HUES48 (cell line): Measurements from ENCODE around the gene PPIAL4G.
"Not testable (repeated sequence)": the region's sequence is repeated elsewhere in the genome, so short reads cannot be mapped to it uniquely, and the experiment has no call there.

Source experiments
- H3K27ac ChIP-seq: one replicate; pipeline ENCODE4 v1.7.0; 2013; ENCODE audit warnings: low read depth, low read length, inconsistent platforms
- H3K27me3 ChIP-seq: 2 replicates; pipeline ENCODE4 v1.6.1; 2013; ENCODE audit warnings: mild to moderate bottlenecking, low read length; ENCODE audit not compliant: control insufficient read depth, insufficient read depth
- H3K36me3 ChIP-seq: 2 replicates; pipeline ENCODE4 v1.6.1; 2013; ENCODE audit warnings: low read length; ENCODE audit not compliant: control insufficient read depth, insufficient read depth
- H3K4me1 ChIP-seq: 2 replicates; pipeline ENCODE4 v1.6.1; 2013; ENCODE audit warnings: mild to moderate bottlenecking, low read length; ENCODE audit not compliant: control insufficient read depth, insufficient read depth
- H3K4me3 ChIP-seq: 2 replicates; pipeline ENCODE4 v1.5.1; 2013; ENCODE audit warnings: mild to moderate bottlenecking, low read depth, low read length
- H3K9ac ChIP-seq: 2 replicates; pipeline ENCODE4 v1.6.1; 2013; ENCODE audit warnings: mild to moderate bottlenecking, low read depth, low read length, moderate library complexity
- H3K9me3 ChIP-seq: 2 replicates; pipeline ENCODE4 v1.6.1; 2013; ENCODE audit warnings: low read length; ENCODE audit not compliant: control insufficient read depth, insufficient read depth

Gene PPIAL4G

GRCh38 chr1:148483029-148483428 lies at the start of gene PPIAL4G:
Gene PPIAL4G (minus strand): TSS chr1:148483302. CDS start chr1:148483252, 50 bp downstream.
- H3K27me3 ChIP-seq, H3K4me3 ChIP-seq, H3K4me1 ChIP-seq, H3K9ac ChIP-seq, H3K27ac ChIP-seq, H3K36me3 ChIP-seq, H3K9me3 ChIP-seq: not testable (repeated sequence)

GRCh38 chr1:148532158-148532557 lies 49.1 kb upstream of the PPIAL4G start:
- H3K9ac ChIP-seq, H3K36me3 ChIP-seq, H3K27me3 ChIP-seq, H3K9me3 ChIP-seq, H3K27ac ChIP-seq, H3K4me1 ChIP-seq, H3K4me3 ChIP-seq: not testable (repeated sequence)

- not testable (repeated sequence) for H3K9ac ChIP-seq, H3K27ac ChIP-seq, H3K27me3 ChIP-seq, H3K36me3 ChIP-seq, H3K4me1 ChIP-seq, H3K9me3 ChIP-seq
- peak overlapping the region; percentile 37; the same call in 1 of the 2 replicates for H3K4me3 ChIP-seq
Measured at GRCh38 chr1:148529101-148529567, 46.0 kb upstream of the PPIAL4G start.

- not testable (repeated sequence) for H3K4me1 ChIP-seq, H3K27me3 ChIP-seq, H3K9ac ChIP-seq, H3K27ac ChIP-seq, H3K9me3 ChIP-seq, H3K4me3 ChIP-seq, H3K36me3 ChIP-seq
Measured at GRCh38 chr1:148528591-148528990, 45.5 kb upstream of the PPIAL4G start.

- not testable (repeated sequence) for H3K27me3 ChIP-seq, H3K4me1 ChIP-seq, H3K9ac ChIP-seq, H3K4me3 ChIP-seq, H3K36me3 ChIP-seq, H3K27ac ChIP-seq, H3K9me3 ChIP-seq
Measured at GRCh38 chr1:148526587-148526986, 43.5 kb upstream of the PPIAL4G start.

GRCh38 chr1:148523205-148524144 lies 40.4 kb upstream of the PPIAL4G start:
- not testable (repeated sequence) for H3K4me1 ChIP-seq, H3K9ac ChIP-seq, H3K9me3 ChIP-seq, H3K4me3 ChIP-seq, H3K36me3 ChIP-seq, H3K27ac ChIP-seq, H3K27me3 ChIP-seq

GRCh38 chr1:148522561-148523204 lies 39.6 kb upstream of the PPIAL4G start:
- not testable (repeated sequence) for H3K27ac ChIP-seq, H3K9ac ChIP-seq, H3K27me3 ChIP-seq, H3K36me3 ChIP-seq, H3K4me1 ChIP-seq, H3K4me3 ChIP-seq, H3K9me3 ChIP-seq

GRCh38 chr1:148522072-148522471 lies 39.0 kb upstream of the PPIAL4G start:
- H3K27ac ChIP-seq = peak overlapping the region; percentile 59
- H3K4me3 ChIP-seq, H3K9me3 ChIP-seq, H3K36me3 ChIP-seq, H3K27me3 ChIP-seq, H3K4me1 ChIP-seq, H3K9ac ChIP-seq: not testable (repeated sequence)

GRCh38 chr1:148514310-148514709 lies 31.2 kb upstream of the PPIAL4G start:
- not testable (repeated sequence) for H3K9me3 ChIP-seq, H3K27me3 ChIP-seq, H3K4me3 ChIP-seq, H3K27ac ChIP-seq, H3K36me3 ChIP-seq, H3K4me1 ChIP-seq, H3K9ac ChIP-seq

GRCh38 chr1:148512571-148513184 lies 29.6 kb upstream of the PPIAL4G start:
- H3K4me3 ChIP-seq, H3K9me3 ChIP-seq, H3K4me1 ChIP-seq, H3K36me3 ChIP-seq, H3K27ac ChIP-seq, H3K9ac ChIP-seq, H3K27me3 ChIP-seq: not testable (repeated sequence)

- H3K4me1 ChIP-seq, H3K4me3 ChIP-seq, H3K36me3 ChIP-seq, H3K9ac ChIP-seq, H3K9me3 ChIP-seq, H3K27me3 ChIP-seq, H3K27ac ChIP-seq: not testable (repeated sequence)
Measured at GRCh38 chr1:148493933-148494332, 10.8 kb upstream of the PPIAL4G start.
